ENCODE data around the gene PRKAA1.

PRKAA1 gene

GRCh38 chr5:40755407-40756365, 42.5 kb downstream of the PRKAA1 start, which contains the start of gene TTC33 (continued):
- TF ChIP-seq PRDM10 (tag by site-specific recombination; IDR thresholded peaks at IDR 0.05) (peak; percentile 95), ZNF398 (tag by site-specific recombination; IDR thresholded peaks at IDR 0.05) (no peak; the same call in 1 of the 2 replicates), ZSCAN23 (tag by site-specific recombination; IDR thresholded peaks at IDR 0.05) (peak; percentile 14; the same call in 1 of the 2 replicates), SCRT1 (tag by site-specific recombination; IDR thresholded peaks at IDR 0.05; ENCODE audit: borderline replicate concordance) (no peak), WT1 (tag by site-specific recombination; IDR thresholded peaks at IDR 0.05) (0 out of 2 replicates have a peak, but pooled peaks have one; percentile 27), ZNF501 (tag by site-specific recombination; IDR thresholded peaks at IDR 0.05) (peak; percentile 77), ZNF121 (tag by site-specific recombination; IDR thresholded peaks at IDR 0.05) (peak; percentile 49; the same call in 1 of the 2 replicates), ZNF138 (tag by site-specific recombination; IDR thresholded peaks at IDR 0.05; ENCODE audit: borderline replicate concordance) (no peak), ZNF629 (tag by site-specific recombination; IDR thresholded peaks at IDR 0.05) (peak; percentile 72; the same call in 1 of the 2 replicates), SP3 (tag by site-specific recombination; IDR thresholded peaks at IDR 0.05) (peak; percentile 89), ZNF692 (tag by site-specific recombination; IDR thresholded peaks at IDR 0.05) (peak; percentile 67; the same call in 1 of the 2 replicates), ELK4 (IDR thresholded peaks at IDR 0.05; ENCODE audit: borderline replicate concordance, low read depth, low read length) (no peak), KLF7 (tag by site-specific recombination; IDR thresholded peaks at IDR 0.05; ENCODE audit: borderline replicate concordance) (peak; percentile 85), ZNF701 (tag by site-specific recombination; IDR thresholded peaks at IDR 0.05) (no peak), ZNF571 (tag by site-specific recombination; IDR thresholded peaks at IDR 0.05) (no peak), ZBTB48 (tag by site-specific recombination; IDR thresholded peaks at IDR 0.05) (peak; percentile 58; the same call in 1 of the 2 replicates), ZBTB11 (tag by site-specific recombination; conservative IDR thresholded peaks at IDR 0.05; ENCODE audit: low read depth) (peak; percentile 52), ZNF513 (tag by site-specific recombination; IDR thresholded peaks at IDR 0.05) (peak; percentile 93), BCL6B (tag by site-specific recombination; IDR thresholded peaks at IDR 0.05) (no peak), ZNF48 (tag by site-specific recombination; IDR thresholded peaks at IDR 0.05) (no peak), ZNF311 (tag by site-specific recombination; IDR thresholded peaks at IDR 0.05; ENCODE audit: borderline replicate concordance) (no peak), ZNF776 (tag by site-specific recombination; IDR thresholded peaks at IDR 0.05; ENCODE audit: borderline replicate concordance) (no peak), ZNF169 (tag by site-specific recombination; IDR thresholded peaks at IDR 0.05) (no peak)

Measured in HEK293 (cell line).